HepG2 (cell line): ENCODE data around the gene BIRC7. TPM values are rescaled to one million over a fixed set of nuclear protein-coding genes. Genes with fewer than 3 reads are reported as not detected.

Source experiments
- ATAC-seq: fragments of 200-7000 bp; cut with Tn5 transposase; 3 replicates; pipeline ENCODE4 v1.9.1; 2020; ENCODE audit warnings: mild to moderate bottlenecking, moderate library complexity
- BruUV-seq: library from RNA; stranded (reverse); fragments of 400-500 nt; replicated peaks from 2 replicates; lab custom pipeline; 2021; lab: Mats Ljungman, UMichigan
- CTCF ChIA-PET: fragments of 300-600 bp; formaldehyde crosslinking; extraction: SDS; loops from one replicate; lab custom pipeline; 2021; ENCODE audit warnings: low total read pairs, inconsistent platforms, low intra/inter-chr PET ratio; lab: Yijun Ruan, JAX
- POLR2A ChIA-PET: fragments of 350-600 bp; sonication (Branson Sonifier 250); formaldehyde crosslinking; loops from one replicate; lab custom pipeline; 2020; ENCODE audit warnings: antibody characterized with exemption, inconsistent platforms; lab: Yijun Ruan, JAX
- DNase-seq: peaks from one replicate; pipeline ENCODE4 v3.0.0-alpha.2; 2015; ENCODE audit warnings: low spot score
- FAIRE-seq: peaks from 3 replicates; lab custom pipeline; 2011; peaks lifted over from hg19 to GRCh38; lab: Jason Lieb, UNC
- H2AFZ ChIP-seq: one replicate; pipeline ENCODE4 v1.6.1; 2011; ENCODE audit warnings: low read length, inconsistent platforms
- H3K27ac ChIP-seq: fragments of 300-600 bp; 3 replicates; pipeline ENCODE4 v1.8.0; 2011; ENCODE audit warnings: mixed run types, mild to moderate bottlenecking, mixed read lengths, low read length, inconsistent platforms; ENCODE audit not compliant: insufficient read depth; ENCODE audit errors: extremely low read length
- H3K27me3 ChIP-seq, 2 experiments: fragments of 200-600 bp in 1 of 2; 2 replicates in 1 of 2; 3 replicates in 1 of 2; pipeline versions ENCODE4 v1.6.0 to v1.8.0; 2011; ENCODE audit warnings: low read length in 2 of 2, mild to moderate bottlenecking in 2 of 2, moderate library complexity in 2 of 2, inconsistent platforms in 1 of 2; ENCODE audit not compliant: insufficient read depth in 2 of 2, control insufficient read depth in 1 of 2
- H3K36me3 ChIP-seq, 2 experiments: fragments of 200-600 bp in 1 of 2; replicated peaks in 1 of 2; 2 replicates in 1 of 2; 3 replicates in 1 of 2; pipeline versions ENCODE4 v1.5.1 to v1.8.0; 2011; ENCODE audit warnings: low read length in 2 of 2, inconsistent platforms in 1 of 2; ENCODE audit not compliant: insufficient read depth in 2 of 2, control insufficient read depth in 1 of 2
- H3K4me1 ChIP-seq: 2 replicates; pipeline ENCODE4 v1.5.1; 2012; ENCODE audit warnings: low read length, inconsistent platforms; ENCODE audit not compliant: insufficient read depth
- H3K4me2 ChIP-seq: 2 replicates; pipeline ENCODE4 v1.6.0; 2011; ENCODE audit warnings: low read depth, low read length, inconsistent platforms
- H3K4me3 ChIP-seq, 3 experiments: fragments of 200-600 bp in 1 of 3; sonication (generic), shearing (Covaris generic) in 1 of 3; replicated peaks in 1 of 3; 2 replicates each; pipeline ENCODE4 v1.5.1; 2011 to 2016; ENCODE audit warnings: low read length in 3 of 3, inconsistent platforms in 2 of 3, low read depth in 2 of 3, mild to moderate bottlenecking in 2 of 3, control low read depth in 1 of 3, mixed read lengths in 1 of 3; ENCODE audit not compliant: insufficient read depth in 1 of 3
- H3K79me2 ChIP-seq: one replicate; pipeline ENCODE4 v1.6.1; 2011; ENCODE audit warnings: low read length, inconsistent platforms; ENCODE audit not compliant: insufficient read depth
- H3K9ac ChIP-seq: 2 replicates; pipeline ENCODE4 v1.6.0; 2011; ENCODE audit warnings: mild to moderate bottlenecking, low read depth, low read length, inconsistent platforms; ENCODE audit not compliant: insufficient read depth
- H3K9me3 ChIP-seq: 2 replicates; pipeline ENCODE4 v1.5.1; 2012; ENCODE audit warnings: mild to moderate bottlenecking, low read length
- H4K20me1 ChIP-seq: 2 replicates; pipeline ENCODE4 v1.6.0; 2011; ENCODE audit warnings: inconsistent platforms, mild to moderate bottlenecking, low read length, moderate library complexity; ENCODE audit not compliant: insufficient read depth
- ARNT2 ChIP-seq: sonication (generic); formaldehyde crosslinking; IDR thresholded peaks from 2 replicates; pipeline ENCODE4 v1.8.0; 2022; ENCODE audit warnings: mild to moderate bottlenecking, low read depth, missing genetic modification reagents, moderate library complexity
- ETV6 ChIP-seq: sonication (generic); formaldehyde crosslinking; conservative IDR thresholded peaks from 2 replicates; pipeline ENCODE4 v1.4.0; 2020; ENCODE audit warnings: missing genetic modification reagents
- IKZF1 ChIP-seq: fragments of 450-650 bp; IDR thresholded peaks from 2 replicates; pipeline ENCODE4 v1.7.1; 2016
- MLLT10 ChIP-seq: sonication (generic); formaldehyde crosslinking; IDR thresholded peaks from 2 replicates; pipeline ENCODE4 v1.4.0; 2020; ENCODE audit warnings: missing genetic modification reagents
- MNT ChIP-seq: fragments of 450-650 bp; IDR thresholded peaks from 2 replicates; pipeline ENCODE4 v1.6.1; 2016
- PCBP2 ChIP-seq: fragments of 200-400 bp; formaldehyde crosslinking; optimal IDR thresholded peaks from 2 replicates; pipeline ENCODE3; 2018; ENCODE audit warnings: low read length, low read depth; ENCODE audit not compliant: poor library complexity, severe bottlenecking
- PHB2 ChIP-seq: fragments of 450-650 bp; IDR thresholded peaks from 2 replicates; pipeline ENCODE4 v1.6.1; 2018; ENCODE audit not compliant: partially characterized antibody
- SMAD9 ChIP-seq: sonication (generic); formaldehyde crosslinking; IDR thresholded peaks from 2 replicates; pipeline ENCODE4 v1.5.1; 2020; ENCODE audit warnings: mild to moderate bottlenecking, missing genetic modification reagents
- TFDP2 ChIP-seq: sonication (generic); formaldehyde crosslinking; IDR thresholded peaks from 2 replicates; pipeline ENCODE4 v1.4.0; 2020; ENCODE audit warnings: missing genetic modification reagents
- ZNF234 ChIP-seq: sonication (generic); formaldehyde crosslinking; conservative IDR thresholded peaks from 2 replicates; pipeline ENCODE4 v1.5.1; 2020; ENCODE audit warnings: mild to moderate bottlenecking, missing genetic modification reagents
- ZNF337 ChIP-seq: sonication (generic); formaldehyde crosslinking; IDR thresholded peaks from 2 replicates; pipeline ENCODE4 v1.5.1; 2020; ENCODE audit warnings: missing genetic modification reagents, low read depth, mild to moderate bottlenecking, borderline replicate concordance
- ZNF547 ChIP-seq: sonication (generic); formaldehyde crosslinking; IDR thresholded peaks from 2 replicates; pipeline ENCODE4 v1.5.1; 2020; ENCODE audit warnings: mild to moderate bottlenecking, missing genetic modification reagents
- ZNF660 ChIP-seq: sonication (generic); formaldehyde crosslinking; IDR thresholded peaks from 2 replicates; pipeline ENCODE4 v1.5.1; 2020; ENCODE audit warnings: mild to moderate bottlenecking, low read depth, missing genetic modification reagents, borderline replicate concordance
- ZNF761 ChIP-seq: sonication (generic); formaldehyde crosslinking; conservative IDR thresholded peaks from 2 replicates; pipeline ENCODE4 v1.4.0; 2020; ENCODE audit warnings: mild to moderate bottlenecking, missing genetic modification reagents
- WGBS: methylation state at CpG from one replicate; pipeline ENCODE4 v1.1.6; 2017; ENCODE audit warnings: low lambda C conversion rate; 5-methylcytosine and 5-hydroxymethylcytosine counted together
- in situ Hi-C: cut with HindIII; loops from 2 replicates; pipeline ENCODE4 v1.10.0; 2017; ENCODE audit warnings: low pct_unique_long_range_greater_than_20kb; ENCODE audit not compliant: extremely low pct_ligation_motif_present
- intact Hi-C: fragments of 100-400 bp; cut with micrococcal nuclease; formaldehyde crosslinking; loops from one replicate; pipeline ENCODE4 v1.10.0; 2022; ENCODE audit not compliant: unreplicated experiment
- polyA plus RNA-seq, 8 experiments: library from polyadenylated mRNA; depleted of rRNA in 3 of 8; stranded (reverse) in 7 of 8; unstranded in 1 of 8; fragments of >200 nt; fragmentation: Illumina TruSeq in 4 of 8; extraction: Trizol in 4 of 8; gene quantifications; 2 replicates each; pipeline versions ENCODE4 v1.2.1 to v1.2.3, GENCODE V29; 2011 to 2016; ENCODE audit warnings: low read depth in 4 of 8, missing spikeins in 1 of 8, mixed read lengths in 1 of 8; ENCODE audit not compliant: insufficient read depth in 1 of 8
- total RNA-seq, 5 experiments: library from RNA; depleted of rRNA; stranded (reverse); fragments of >200 nt; fragmentation: Illumina TruSeq; extraction: Trizol; gene quantifications; 2 replicates each; pipeline ENCODE4 v1.2.3, GENCODE V29; 2016; ENCODE audit warnings: low read depth in 1 of 5

The BIRC7 gene
- total and polyA plus RNA-seq, 2 of the 13 experiments (the other 11 are each of a cell fraction or from before 2014, with no cell fraction given), result 0.27 to 5.1 TPM

- no peak overlapping the region for H3K4me3 ChIP-seq
- FAIRE-seq (no peak), ATAC-seq (no peak), DNase-seq (no peak)
- no peaks in the 10 kb centered on the region for H3K36me3 ChIP-seq
- intact Hi-C loops (no loop called here), in situ Hi-C loops (no loop called here)
- TF ChIP-seq IKZF1 (0 out of 2 replicates have a peak, but pooled peaks have one; percentile 70), MNT (peak; percentile 53), PHB2 (peak; percentile 57), SMAD9 (CRISPR knock-in tag) (no peak)
- no peaks in the 10 kb centered on the region for H3K27me3 ChIP-seq
- H3K79me2 ChIP-seq, result no peaks in the 10 kb centered on the region
- POLR2A ChIA-PET, result no interaction called here
- no peak overlapping the region for H3K9ac ChIP-seq
- H3K9me3 ChIP-seq, result no peaks in the 10 kb centered on the region
- no peak overlapping the region for H3K4me2 ChIP-seq
- WGBS, result 34% methylated on average over 5 of the region's 5 CpGs
- no peak overlapping the region for H2AFZ ChIP-seq
- H3K4me1 ChIP-seq, result no peaks in the 10 kb centered on the region
- CTCF ChIA-PET, result no interaction called here
- BruUV-seq, result no TSS peak
- no peak overlapping the region for H3K27ac ChIP-seq
- H4K20me1 ChIP-seq, result no peaks in the 10 kb centered on the region
These were observed 46.4 kb upstream of the BIRC7 start for GRCh38 chr20:63189322-63189642.

GRCh38 chr20:63189846-63190559 lies 45.7 kb upstream of the BIRC7 start:
- POLR2A ChIA-PET, result no interaction called here

More at GRCh38 chr20:63189846-63190559, 45.7 kb upstream of the BIRC7 start:
- Histone ChIP-seq H3K27ac (no peak overlapping the region), H3K4me2 (no peak overlapping the region), H3K4me3 (no peak overlapping the region), H3K79me2 (no peaks in the 10 kb centered on the region), H3K36me3 (peaks cover 0 to 3% of the 10 kb centered on the region in 2 experiments; a peak in 1 of 5 replicates), H3K27me3 (no peaks in the 10 kb centered on the region), H3K9ac (no peak overlapping the region), H3K4me1 (no peaks in the 10 kb centered on the region), H2AFZ (no peak overlapping the region), H4K20me1 (no peaks in the 10 kb centered on the region), H3K9me3 (no peaks in the 10 kb centered on the region)
- in situ Hi-C loops, result no loop called here
- intact Hi-C loops, result no loop called here
- no peak for TF ChIP-seq ZNF337
- no peak for TF ChIP-seq ZNF761 (CRISPR knock-in tag)
- no peak for TF ChIP-seq ETV6 (CRISPR knock-in tag)
- TF ChIP-seq ZNF234 (CRISPR knock-in tag), result no peak
- no peak for TF ChIP-seq ZNF660
- no peak for TF ChIP-seq MLLT10 (CRISPR knock-in tag)
- TF ChIP-seq TFDP2 (CRISPR knock-in tag), result no peak
- TF ChIP-seq ZNF547 (CRISPR knock-in tag), result no peak
- no peak for TF ChIP-seq ARNT2 (CRISPR knock-in tag)
- TF ChIP-seq PCBP2, result no peak
- CTCF ChIA-PET, result no interaction called here
- FAIRE-seq (no peak), ATAC-seq (no peak), DNase-seq (no peak)
- BruUV-seq, result no TSS peak
- WGBS, result 46% methylated on average over 17 of the region's 17 CpGs
